Left lung (tissue), 10 donors: ENCODE results near the gene GPATCH8. TPM values are rescaled to one million over a fixed set of nuclear protein-coding genes. Genes with fewer than 3 reads are reported as not detected.
A peak's percentile ranks its signal among the peaks of the same experiment; 100 is the strongest.

ENCODE experiments used
- ATAC-seq: fragments of 200-7000 bp; cut with Tn5 transposase; one replicate; pipeline ENCODE4 v1.9.1; 2020; ENCODE audit warnings: moderate library complexity
- DNase-seq, 4 donors: peaks; one replicate each; pipeline ENCODE4 v3.0.0-alpha.2; 2013 to 2020
- H3K27ac ChIP-seq, 2 donors: fragments of 200-600 bp; sonication (generic) in 1 of 2; one replicate each; pipeline versions ENCODE4 v1.5.0 to v1.8.0; 2020 to 2021
- H3K27me3 ChIP-seq, 2 donors: fragments of 200-600 bp; sonication (generic) in 1 of 2; one replicate each; pipeline versions ENCODE4 v1.5.0 to v1.8.0; 2020 to 2021
- H3K36me3 ChIP-seq, 2 donors: fragments of 200-600 bp; sonication (generic) in 1 of 2; one replicate each; pipeline versions ENCODE4 v1.5.0 to v1.8.0; 2020 to 2021
- H3K4me1 ChIP-seq, 2 donors: fragments of 200-600 bp; one replicate each; pipeline ENCODE4 v1.8.0; 2021
- H3K4me3 ChIP-seq, 2 donors: fragments of 200-600 bp; sonication (generic) in 1 of 2; one replicate each; pipeline versions ENCODE4 v1.5.0 to v1.8.0; 2020 to 2021; ENCODE audit warnings: mild to moderate bottlenecking in 1 of 2
- H3K9me3 ChIP-seq, 2 donors: fragments of 200-600 bp; sonication (generic) in 1 of 2; one replicate each; pipeline versions ENCODE4 v1.5.0 to v1.8.0; 2020 to 2021
- intact Hi-C, 2 donors: fragments of 100-400 bp; cut with DNase I; formaldehyde crosslinking; loops; one replicate each; pipeline versions ENCODE4 v1.11.2 to v1.14.2; 2022
- polyA plus RNA-seq, 6 donors: library from polyadenylated mRNA; unstranded; fragments of 120-200 nt; gene quantifications; one replicate each; pipeline ENCODE4 v1.2.1, GENCODE V29; 2013; ENCODE audit not compliant: insufficient read length in 6 of 6
- total RNA-seq, 2 donors: library from RNA; stranded (reverse); fragmentation: NEBNext Ultra II Directional; extraction: Animal tissue kit (Norgen Biotek cat#: 25700); gene quantifications; one replicate each; pipeline ENCODE4 v1.2.1, GENCODE V29; 2021
- TF ChIP-seq, protein P1 (sequence below), 2 donors: fragments of 200-600 bp; sonication (generic) in 1 of 2; IDR thresholded peaks; one replicate each; pipeline versions ENCODE4 v1.5.0 to v1.8.0; 2021; ENCODE audit warnings: antibody characterized with exemption in 2 of 2
- donor health status: DM: no; HTN: yes; CAD: no.
- donor health status: DM: no; HTN: no; CAD: no.

GPATCH8 gene
- total and polyA plus RNA-seq, 8 donors: 29.8 to 57.5 (median 52.9) TPM

DNA sequence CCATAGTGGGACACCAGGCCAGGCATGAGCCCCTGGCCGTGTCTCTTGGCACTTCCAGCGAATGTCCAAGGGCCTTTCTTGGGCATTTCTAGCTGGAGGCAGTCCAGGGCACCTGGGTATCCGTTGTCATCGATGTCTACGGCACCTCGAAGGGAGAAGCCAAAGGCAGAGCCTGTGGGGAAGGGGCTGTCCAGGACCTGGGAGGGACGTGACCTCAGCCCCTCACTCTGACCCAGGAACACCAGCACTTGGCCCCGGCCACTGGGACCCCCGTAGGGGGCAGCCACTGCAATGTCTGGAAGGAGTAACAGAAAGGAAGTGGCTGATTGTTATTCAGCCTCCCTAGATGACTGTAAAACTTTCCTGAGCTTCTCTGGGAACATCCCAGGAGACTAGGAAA, 122.4 kb downstream of the GPATCH8 start:
- no peak overlapping the region for H3K27ac ChIP-seq
- ATAC-seq (no peak), DNase-seq (no peak)
- peaks cover 9 to 14% of the 10 kb centered on the region in 2 donors for H3K4me1 ChIP-seq
- H3K27me3 ChIP-seq: peaks cover 0 to 36% of the 10 kb centered on the region in 2 donors
- no peaks in the 10 kb centered on the region for H3K36me3 ChIP-seq
- H3K4me3 ChIP-seq: no peak overlapping the region
- intact Hi-C loops: no loop called here
- TF ChIP-seq, protein P1, sequence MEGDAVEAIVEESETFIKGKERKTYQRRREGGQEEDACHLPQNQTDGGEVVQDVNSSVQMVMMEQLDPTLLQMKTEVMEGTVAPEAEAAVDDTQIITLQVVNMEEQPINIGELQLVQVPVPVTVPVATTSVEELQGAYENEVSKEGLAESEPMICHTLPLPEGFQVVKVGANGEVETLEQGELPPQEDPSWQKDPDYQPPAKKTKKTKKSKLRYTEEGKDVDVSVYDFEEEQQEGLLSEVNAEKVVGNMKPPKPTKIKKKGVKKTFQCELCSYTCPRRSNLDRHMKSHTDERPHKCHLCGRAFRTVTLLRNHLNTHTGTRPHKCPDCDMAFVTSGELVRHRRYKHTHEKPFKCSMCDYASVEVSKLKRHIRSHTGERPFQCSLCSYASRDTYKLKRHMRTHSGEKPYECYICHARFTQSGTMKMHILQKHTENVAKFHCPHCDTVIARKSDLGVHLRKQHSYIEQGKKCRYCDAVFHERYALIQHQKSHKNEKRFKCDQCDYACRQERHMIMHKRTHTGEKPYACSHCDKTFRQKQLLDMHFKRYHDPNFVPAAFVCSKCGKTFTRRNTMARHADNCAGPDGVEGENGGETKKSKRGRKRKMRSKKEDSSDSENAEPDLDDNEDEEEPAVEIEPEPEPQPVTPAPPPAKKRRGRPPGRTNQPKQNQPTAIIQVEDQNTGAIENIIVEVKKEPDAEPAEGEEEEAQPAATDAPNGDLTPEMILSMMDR (IDR thresholded peaks at IDR 0.05): no peak
- H3K9me3 ChIP-seq: no peaks in the 10 kb centered on the region

DNA sequence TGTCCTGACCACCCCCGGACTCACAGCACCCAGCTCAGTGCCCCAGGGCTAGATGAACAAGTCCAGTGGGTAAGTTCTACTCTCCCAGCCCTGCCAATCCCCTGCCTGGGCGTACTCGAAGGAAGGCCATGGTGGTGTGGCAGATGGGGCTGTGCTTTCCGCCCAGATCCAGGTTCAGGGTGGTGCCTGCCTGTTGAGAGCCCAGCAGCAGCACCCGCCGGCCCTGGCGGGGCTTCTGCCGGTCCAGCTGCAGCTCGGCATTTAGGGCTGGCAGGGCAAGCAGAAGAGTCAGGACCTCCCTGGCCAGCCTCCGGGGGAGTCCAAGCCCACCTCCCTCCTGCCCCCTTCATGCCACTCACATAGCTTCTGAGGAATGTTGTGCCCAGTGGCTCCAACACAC, 123.3 kb downstream of the GPATCH8 start:
- H3K27me3 ChIP-seq: peaks cover 0 to 36% of the 10 kb centered on the region in 2 donors
- no peak for DNase-seq
- no peak overlapping the region for H3K4me3 ChIP-seq
- no peak overlapping the region for H3K27ac ChIP-seq
- TF ChIP-seq, protein P1 (IDR thresholded peaks at IDR 0.05): no peak
- no peaks in the 10 kb centered on the region for H3K36me3 ChIP-seq
- H3K4me1 ChIP-seq: peaks cover 3 to 11% of the 10 kb centered on the region in 2 donors
- H3K9me3 ChIP-seq: no peaks in the 10 kb centered on the region
- intact Hi-C loops: no loop called here
- ATAC-seq: no peak

- Histone ChIP-seq H3K36me3 (no peaks in the 10 kb centered on the region), H3K27me3 (peaks cover 0 to 26% of the 10 kb centered on the region in 2 donors), H3K27ac (no peak overlapping the region), H3K9me3 (no peaks in the 10 kb centered on the region), H3K4me3 (no peak overlapping the region), H3K4me1 (peaks cover 0 to 6% of the 10 kb centered on the region in 2 donors)
- no peak for ATAC-seq
- intact Hi-C loops: no loop called here
- DNase-seq: no peak
- TF ChIP-seq, protein P1 (IDR thresholded peaks at IDR 0.05): no peak
Observed at GRCh38 chr17:44378171-44378705, 125.0 kb downstream of the GPATCH8 start.

GRCh38 chr17:44376779-44377178, 126.4 kb downstream of the GPATCH8 start:
- ATAC-seq: no peak
- intact Hi-C loops: no loop called here

GRCh38 chr17:44376124-44376523, 127.1 kb downstream of the GPATCH8 start:
- no peaks in the 10 kb centered on the region for H3K9me3 ChIP-seq
- H3K27ac ChIP-seq: no peak overlapping the region
- peak in 2 of 4 donors; percentile 44 to 83 for DNase-seq
- H3K4me1 ChIP-seq: peaks cover 0 to 6% of the 10 kb centered on the region in 2 donors
- no peak overlapping the region for H3K4me3 ChIP-seq
- peak; percentile 46 for ATAC-seq
- TF ChIP-seq, protein P1 (IDR thresholded peaks at IDR 0.05): peak in 1 of 2 donors; percentile 23
- peaks cover 0 to 27% of the 10 kb centered on the region in 2 donors for H3K27me3 ChIP-seq
- H3K36me3 ChIP-seq: no peaks in the 10 kb centered on the region
- intact Hi-C loops: no loop called here

More at GRCh38 chr17:44376779-44377178, 126.4 kb downstream of the GPATCH8 start:
- Histone ChIP-seq H3K36me3 (no peaks in the 10 kb centered on the region), H3K4me3 (no peak overlapping the region), H3K27ac (no peak overlapping the region), H3K4me1 (peaks cover 0 to 6% of the 10 kb centered on the region in 2 donors), H3K27me3 (peaks cover 0 to 24% of the 10 kb centered on the region in 2 donors), H3K9me3 (no peaks in the 10 kb centered on the region)
- TF ChIP-seq, protein P1 (IDR thresholded peaks at IDR 0.05): no peak
- no peak for DNase-seq
